ENCODE measurements around the gene MAPKAPK2.

The MAPKAPK2 gene

GRCh38 chr1:206721454-206721853, 36.7 kb downstream of the MAPKAPK2 start:
- DNase-seq (ENCODE audit: low read depth in 2 of 2), result no peak

GRCh38 chr1:206722751-206723461, 38.2 kb downstream of the MAPKAPK2 start:
- no peak for DNase-seq (ENCODE audit: low read depth in 2 of 2)

GRCh38 chr1:206723462-206723804, 38.7 kb downstream of the MAPKAPK2 start:
- DNase-seq (ENCODE audit: low read depth in 2 of 2), result no peak

GRCh38 chr1:206723805-206724472, 39.2 kb downstream of the MAPKAPK2 start:
- no peak for DNase-seq (ENCODE audit: low read depth in 2 of 2)

GRCh38 chr1:206725109-206725963, 40.6 kb downstream of the MAPKAPK2 start:
- DNase-seq (ENCODE audit: low read depth in 2 of 2), result peak in 1 of 2 donors; percentile 63

- no peak for DNase-seq (ENCODE audit: low read depth in 2 of 2)
These were observed 43.4 kb downstream of the MAPKAPK2 start for GRCh38 chr1:206727981-206728696.

GRCh38 chr1:206728697-206728987, 43.9 kb downstream of the MAPKAPK2 start:
- no peak for DNase-seq (ENCODE audit: low read depth in 2 of 2)

GRCh38 chr1:206729050-206729449, 44.3 kb downstream of the MAPKAPK2 start:
- DNase-seq (ENCODE audit: low read depth in 2 of 2), result no peak

- DNase-seq (ENCODE audit: low read depth in 2 of 2), result no peak
These were observed 44.8 kb downstream of the MAPKAPK2 start for GRCh38 chr1:206729507-206729906.

- DNase-seq (ENCODE audit: low read depth in 2 of 2), result no peak
These were observed 47.8 kb downstream of the MAPKAPK2 start for GRCh38 chr1:206732508-206732907.

- DNase-seq (ENCODE audit: low read depth in 2 of 2), result no peak
These were observed 48.3 kb downstream of the MAPKAPK2 start for GRCh38 chr1:206732992-206733391.

GRCh38 chr1:206734499-206735142, 49.9 kb downstream of the MAPKAPK2 start:
- DNase-seq (ENCODE audit: low read depth in 2 of 2), result peak; percentile 76 to 84

GRCh38 chr1:206735553-206736031, 50.9 kb downstream of the MAPKAPK2 start:
- DNase-seq (ENCODE audit: low read depth in 2 of 2), result no peak

GRCh38 chr1:206736878-206737728, 52.4 kb downstream of the MAPKAPK2 start:
- no peak for DNase-seq (ENCODE audit: low read depth in 2 of 2)

- DNase-seq (ENCODE audit: low read depth in 2 of 2), result no peak
These were observed 53.1 kb downstream of the MAPKAPK2 start for GRCh38 chr1:206737729-206738201.

- no peak for DNase-seq (ENCODE audit: low read depth in 2 of 2)
These were observed 54.0 kb downstream of the MAPKAPK2 start for GRCh38 chr1:206738370-206739366.

- DNase-seq (ENCODE audit: low read depth in 2 of 2), result no peak
These were observed 54.8 kb downstream of the MAPKAPK2 start for GRCh38 chr1:206739411-206740076.

- no peak for DNase-seq (ENCODE audit: low read depth in 2 of 2)
These were observed 56.5 kb downstream of the MAPKAPK2 start for GRCh38 chr1:206741142-206741701.
